NT2/D1 (cell line): ENCODE results near the gene IGSF23.

Experiments
- YY1 ChIP-seq: IDR thresholded peaks from 2 replicates; pipeline ENCODE4 v1.6.1; 2011; ENCODE audit not compliant: insufficient read length, insufficient read depth
- ZNF274 ChIP-seq: IDR thresholded peaks from 2 replicates; pipeline ENCODE4 v1.6.1; 2011; ENCODE audit warnings: mild to moderate bottlenecking, low read depth, low read length

DNA sequence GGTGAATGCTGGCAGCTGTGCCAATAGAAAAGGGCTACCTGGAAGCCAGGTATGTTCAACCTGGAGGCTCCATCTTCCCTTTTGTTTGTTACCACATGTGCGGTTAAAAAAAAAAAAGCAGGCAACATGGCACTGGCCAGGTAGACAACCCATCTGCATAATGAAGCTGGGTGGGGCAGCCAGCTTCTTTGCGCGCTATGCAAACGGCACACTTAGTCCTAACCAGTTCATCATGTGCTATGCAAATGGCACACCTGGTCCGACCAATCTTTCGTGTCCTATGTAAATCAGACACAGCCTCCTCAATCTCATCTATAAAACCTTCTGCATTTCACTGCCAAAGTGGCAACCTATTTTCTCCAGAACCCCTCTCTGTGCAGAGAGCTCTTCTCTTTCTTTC is 11.3 kb upstream of the IGSF23 start:
- no peak for TF ChIP-seq ZNF274
- TF ChIP-seq YY1 = no peak
